VCaP (cell line): Measurements from ENCODE around the gene ZMYND8.

ENCODE experiments used
- H3K27ac ChIP-seq: fragments of 450-650 bp; 2 replicates; pipeline ENCODE4 v1.5.1; 2017
- TF ChIP-seq, protein P1 (sequence below): fragments of 450-650 bp; conservative IDR thresholded peaks from 2 replicates; pipeline ENCODE4 v1.5.1; 2017; ENCODE audit warnings: mild to moderate bottlenecking, moderate library complexity

ZMYND8 gene

GRCh38 chr20:47338131-47338628 lies 18.3 kb downstream of the ZMYND8 start:
- TF ChIP-seq, protein P1, sequence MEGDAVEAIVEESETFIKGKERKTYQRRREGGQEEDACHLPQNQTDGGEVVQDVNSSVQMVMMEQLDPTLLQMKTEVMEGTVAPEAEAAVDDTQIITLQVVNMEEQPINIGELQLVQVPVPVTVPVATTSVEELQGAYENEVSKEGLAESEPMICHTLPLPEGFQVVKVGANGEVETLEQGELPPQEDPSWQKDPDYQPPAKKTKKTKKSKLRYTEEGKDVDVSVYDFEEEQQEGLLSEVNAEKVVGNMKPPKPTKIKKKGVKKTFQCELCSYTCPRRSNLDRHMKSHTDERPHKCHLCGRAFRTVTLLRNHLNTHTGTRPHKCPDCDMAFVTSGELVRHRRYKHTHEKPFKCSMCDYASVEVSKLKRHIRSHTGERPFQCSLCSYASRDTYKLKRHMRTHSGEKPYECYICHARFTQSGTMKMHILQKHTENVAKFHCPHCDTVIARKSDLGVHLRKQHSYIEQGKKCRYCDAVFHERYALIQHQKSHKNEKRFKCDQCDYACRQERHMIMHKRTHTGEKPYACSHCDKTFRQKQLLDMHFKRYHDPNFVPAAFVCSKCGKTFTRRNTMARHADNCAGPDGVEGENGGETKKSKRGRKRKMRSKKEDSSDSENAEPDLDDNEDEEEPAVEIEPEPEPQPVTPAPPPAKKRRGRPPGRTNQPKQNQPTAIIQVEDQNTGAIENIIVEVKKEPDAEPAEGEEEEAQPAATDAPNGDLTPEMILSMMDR: no peak
- H3K27ac ChIP-seq: peak overlapping the region; percentile 2; the same call in 1 of the 2 replicates

DNA sequence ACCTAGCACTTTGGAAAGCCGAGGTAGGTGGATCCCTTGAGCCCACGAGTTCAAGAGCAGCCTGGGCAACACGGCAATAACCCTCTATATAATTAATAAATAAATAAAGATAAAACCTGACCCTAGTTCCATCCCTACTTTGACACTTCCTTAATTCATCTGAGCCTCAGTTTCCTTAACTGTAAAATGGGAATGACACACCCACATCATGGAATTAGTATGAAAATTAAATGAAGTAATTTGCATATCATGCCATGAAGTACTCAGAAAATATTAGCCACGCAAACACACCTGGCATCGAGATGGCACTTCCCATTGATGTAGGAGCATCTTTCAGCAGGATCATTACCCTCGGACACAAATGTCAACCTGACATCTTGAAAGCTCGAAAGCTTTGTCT lies 19.1 kb downstream of the ZMYND8 start:
- TF ChIP-seq, protein P1: no peak
- H3K27ac ChIP-seq: no peak overlapping the region; the same call in 1 of the 2 replicates

GRCh38 chr20:47336129-47336754 lies 20.3 kb downstream of the ZMYND8 start:
- H3K27ac ChIP-seq: peak overlapping the region; percentile 25; the same call in 1 of the 2 replicates
- TF ChIP-seq, protein P1: no peak

DNA sequence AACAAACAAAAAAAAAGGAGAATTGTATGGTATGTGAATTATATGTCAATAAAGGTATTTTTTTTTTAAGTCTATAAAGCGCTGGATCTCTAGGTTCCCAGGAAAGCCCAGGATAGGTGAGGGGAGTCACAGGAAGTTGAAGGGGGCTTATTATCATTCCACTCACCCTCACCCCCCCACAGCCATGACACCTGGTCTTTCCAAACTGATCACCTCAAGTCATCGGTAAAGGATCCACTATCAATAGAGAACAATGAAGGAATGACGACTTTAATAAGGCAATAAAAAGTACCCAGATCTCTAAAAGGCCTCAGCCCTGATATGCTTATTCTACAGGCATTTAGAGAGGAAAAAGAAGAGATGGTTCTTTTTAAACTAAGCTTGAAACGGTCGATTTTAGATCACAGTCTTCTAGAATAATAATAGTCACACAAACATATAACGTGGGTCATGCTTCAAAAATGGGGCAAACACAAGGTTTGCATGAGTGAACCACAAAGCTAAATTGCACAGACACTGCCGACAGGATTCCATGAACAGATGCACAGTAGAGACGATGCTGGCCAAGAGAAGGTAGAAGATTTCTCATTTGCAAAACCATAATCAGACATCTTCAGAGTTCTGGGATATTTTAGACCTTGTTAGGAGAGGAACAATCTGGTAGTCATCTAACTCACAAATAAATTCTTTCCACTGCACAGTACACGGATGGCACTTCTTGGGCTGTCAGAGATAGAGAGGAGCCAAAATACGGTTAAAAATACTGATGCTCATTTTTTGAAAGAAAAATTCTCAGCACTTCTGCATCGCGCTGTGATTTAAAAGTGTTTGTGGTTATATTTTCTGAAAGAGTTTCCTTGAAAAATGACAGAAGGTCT lies 21.0 kb downstream of the ZMYND8 start:
- H3K27ac ChIP-seq: peak overlapping the region; percentile 25
- TF ChIP-seq, protein P1: no peak

GRCh38 chr20:47334022-47334551 lies 22.4 kb downstream of the ZMYND8 start:
- TF ChIP-seq, protein P1: no peak
- peak overlapping the region; percentile 1; the same call in 1 of the 2 replicates for H3K27ac ChIP-seq

- 0 out of 2 replicates have a peak overlapping the region, but pooled peaks have one; percentile 3 for H3K27ac ChIP-seq
Measured at GRCh38 chr20:47332381-47333206, 23.9 kb downstream of the ZMYND8 start.

More at GRCh38 chr20:47332381-47333206, 23.9 kb downstream of the ZMYND8 start:
- TF ChIP-seq, protein P1: no peak
